ENCODE data around the gene THBS2.

GRCh38 chr6:169198885-169199284 is 54.8 kb downstream of the THBS2 start:
- TF ChIP-seq CTCF (IDR thresholded peaks at IDR 0.05) (no peak), ZFX (IDR thresholded peaks at IDR 0.05; ENCODE audit: borderline replicate concordance) (no peak)
